ENCODE results near the gene APP.

Gene APP

DNA sequence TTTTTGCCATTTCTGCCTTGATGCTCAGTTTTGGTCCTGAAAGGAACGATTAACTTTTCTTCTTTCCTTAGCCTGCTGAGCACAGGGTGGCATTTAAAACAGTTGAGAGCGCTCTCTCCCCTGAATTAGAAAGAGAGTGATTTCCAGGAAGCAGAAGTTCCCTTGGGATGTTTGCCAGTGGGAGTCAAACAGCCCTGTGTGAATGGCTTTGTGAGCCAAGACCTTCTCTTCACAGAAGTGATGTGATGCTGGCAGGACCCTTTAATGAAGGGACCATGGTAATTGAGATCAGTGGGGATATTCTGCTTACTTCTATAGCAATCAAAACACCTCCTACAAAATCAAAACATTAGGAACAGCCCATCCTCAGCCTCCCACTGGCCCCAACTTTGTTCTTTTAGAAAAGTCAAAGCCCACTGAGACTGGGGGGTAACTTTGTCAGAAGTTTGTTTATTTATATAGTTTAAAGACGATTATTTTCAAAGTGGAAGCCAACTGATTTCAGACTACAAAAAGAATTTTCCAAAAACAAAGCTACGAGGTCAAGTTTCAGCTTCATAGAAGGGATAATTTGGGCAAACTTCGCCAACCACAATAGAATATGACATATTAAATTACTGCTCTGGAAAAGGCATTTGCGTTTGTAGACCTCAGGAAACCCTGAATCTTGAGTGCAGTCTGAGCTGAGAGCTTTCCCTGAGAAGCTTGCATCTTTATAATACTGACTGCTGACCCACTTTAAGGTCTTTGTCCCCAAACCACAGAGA lies 313.1 kb downstream of the APP start:
- no peak for DNase-seq

- no peak for DNase-seq
Observed at GRCh38 chr21:25855576-25855975, 315.0 kb downstream of the APP start.

DNA sequence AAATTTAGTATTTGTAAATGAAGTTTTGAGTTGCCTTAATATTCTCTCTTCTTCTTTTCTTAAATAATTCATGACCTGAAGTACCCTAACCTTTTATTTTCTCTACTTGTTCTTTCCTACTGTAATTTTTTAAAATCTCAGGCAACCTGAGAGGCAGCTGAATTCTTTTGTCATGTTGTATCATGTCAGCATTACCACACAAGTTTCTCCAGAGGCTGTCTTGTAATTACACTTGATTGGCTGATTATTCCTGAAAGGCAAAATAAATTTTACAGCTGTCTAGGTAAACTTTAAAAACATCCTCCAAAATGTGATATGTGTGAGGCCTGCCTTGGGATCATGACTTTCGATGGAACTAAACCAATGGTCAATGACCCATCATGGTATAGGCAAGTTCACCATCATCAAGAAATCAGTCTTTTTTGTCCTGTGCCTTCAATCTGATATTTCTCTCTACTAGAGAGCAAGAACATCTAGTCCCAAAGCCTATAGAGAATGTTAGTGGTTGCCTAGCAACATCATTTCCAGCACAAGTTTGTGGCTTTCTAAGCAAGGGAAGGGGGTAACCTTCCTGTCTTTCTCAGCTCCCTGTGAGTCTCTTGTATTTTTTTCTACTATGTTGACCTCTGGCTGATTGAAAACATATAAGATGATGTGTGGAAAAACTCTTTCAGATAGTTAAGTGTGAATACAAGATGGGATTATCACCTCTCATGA lies 320.3 kb downstream of the APP start:
- no peak for DNase-seq

- no peak for DNase-seq
Observed at GRCh38 chr21:25848309-25848708, 322.3 kb downstream of the APP start.

DNA sequence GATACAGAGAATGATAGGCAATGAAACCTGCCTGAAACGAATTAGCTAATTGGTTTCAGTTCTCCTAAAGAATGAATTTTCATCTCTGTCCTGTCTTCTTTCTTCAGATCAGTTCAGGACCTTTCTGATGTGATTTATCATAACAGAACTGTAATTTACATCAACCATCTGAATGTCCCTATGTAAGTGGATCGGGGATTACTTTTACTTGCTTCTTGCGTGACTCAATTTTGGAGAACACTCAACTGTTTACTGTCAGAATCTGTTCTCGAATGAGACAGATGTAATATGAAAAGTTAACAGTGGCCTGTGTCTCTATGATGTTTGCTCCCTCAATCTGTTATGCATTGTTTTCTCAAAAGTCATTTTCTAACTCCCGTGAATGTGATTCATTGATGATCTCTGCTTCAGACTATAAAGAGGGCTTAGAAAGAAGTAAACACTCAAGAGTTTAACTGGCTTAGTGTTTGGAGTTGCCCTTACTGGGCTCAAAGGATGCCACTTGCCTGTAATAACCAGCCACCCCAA lies 324.8 kb downstream of the APP start:
- no peak for DNase-seq

GRCh38 chr21:25842925-25843324 lies 327.6 kb downstream of the APP start:
- DNase-seq = no peak

- DNase-seq = no peak
Observed at GRCh38 chr21:25838809-25839208, 331.8 kb downstream of the APP start.

- DNase-seq = peak; percentile 75
Observed at GRCh38 chr21:25837533-25838265, 332.9 kb downstream of the APP start.

GRCh38 chr21:25836396-25836795 lies 334.2 kb downstream of the APP start:
- no peak for DNase-seq

- DNase-seq = no peak
Observed at GRCh38 chr21:25834381-25834780, 336.2 kb downstream of the APP start.

- peak; percentile 18 for DNase-seq
Observed at GRCh38 chr21:25831300-25831960, 339.1 kb downstream of the APP start.

All from EL (cell line).